ENCODE measurements around the gene LYST. TPM values are rescaled to one million over a fixed set of nuclear protein-coding genes. Genes with fewer than 3 reads are reported as not detected.

LYST gene
- total and polyA plus RNA-seq, 2 of the 4 experiments (the other 2 are of a cell fraction), result 2.2 to 7.2 TPM

DNA sequence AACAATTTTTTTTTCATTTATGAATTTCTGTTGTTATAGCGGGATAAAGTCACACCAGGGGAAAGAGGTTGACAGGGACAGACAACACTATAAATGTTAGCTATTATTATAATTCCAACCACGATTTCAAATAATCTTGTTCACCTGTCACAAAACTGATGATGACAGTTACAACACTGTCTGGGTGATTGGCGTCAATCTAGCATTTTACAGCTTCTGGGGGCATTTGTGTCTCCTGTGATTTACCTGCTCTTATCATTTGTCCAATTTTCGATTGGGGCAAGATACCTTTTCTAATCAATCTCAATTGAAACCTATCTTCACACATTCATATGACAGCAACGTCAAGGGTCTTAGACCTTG is 44.6 kb upstream of the LYST start:
- Histone ChIP-seq H3K27ac (ENCODE audit: insufficient read depth, low read length) (no peak overlapping the region), H3K36me3 (ENCODE audit: control insufficient read depth, insufficient read depth, low read length) (no peaks in the 10 kb centered on the region), H3K23ac (ENCODE audit: low read depth, low read length) (no peak overlapping the region), H3K9me3 (ENCODE audit: control insufficient read depth, insufficient read depth, low read length) (no peaks in the 10 kb centered on the region), H2AFZ (replicated peaks; ENCODE audit: low read length, poor library complexity) (no peak overlapping the region), H3K18ac (ENCODE audit: low read depth, low read length) (no peak overlapping the region; the same call in 1 of the 2 replicates), H3K79me1 (ENCODE audit: low read depth in 1 of 2, low read length in 2 of 2) (no peaks in the 10 kb centered on the region), H3K4me3 (ENCODE audit: insufficient read depth, low read depth, low read length) (no peak overlapping the region), H3K4ac (ENCODE audit: low read depth, low read length) (peak overlapping the region; percentile 49), H3K4me2 (ENCODE audit: low read depth, low read length) (no peak overlapping the region), H2BK15ac (ENCODE audit: low read depth, low read length) (peak overlapping the region; percentile 89; the same call in 2 of the 3 replicates), H2AK9ac (replicated peaks; ENCODE audit: low read depth, low read length, poor library complexity) (no peak overlapping the region), H3K9me1 (ENCODE audit: insufficient read depth, low read length) (peaks cover 10% of the 10 kb centered on the region), H2BK120ac (ENCODE audit: low read depth, low read length) (peak overlapping the region; percentile 42), H3K4me1 (ENCODE audit: control insufficient read depth, insufficient read depth, low read length) (peaks cover 17% of the 10 kb centered on the region), H4K20me1 (ENCODE audit: insufficient read depth, low read length) (no peaks in the 10 kb centered on the region), H2BK20ac (ENCODE audit: low read depth, low read length) (peak overlapping the region; percentile 63; the same call in 1 of the 2 replicates), H3K14ac (replicated peaks; ENCODE audit: low read depth, low read length) (no peak overlapping the region; the same call in 1 of the 2 replicates), H2AK5ac (ENCODE audit: low read depth, low read length) (peak overlapping the region; percentile 63; the same call in 1 of the 2 replicates), H4K91ac (ENCODE audit: insufficient read depth, low read depth, low read length) (peak overlapping the region; percentile 68; the same call in 1 of the 2 replicates), H4K5ac (ENCODE audit: low read depth, low read length) (no peak overlapping the region), H3K56ac (ENCODE audit: extremely low read depth, insufficient read depth, low read length) (no peak overlapping the region), H4K8ac (ENCODE audit: low read depth in 2 of 2, low read length in 2 of 2) (no peak overlapping the region; a peak in 1 of 4 replicates), H2BK5ac (ENCODE audit: low read depth, low read length, poor library complexity, severe bottlenecking) (no peak overlapping the region), H3K9ac (ENCODE audit: low read depth, low read length) (no peak overlapping the region), H3K27me3 (ENCODE audit: control insufficient read depth, insufficient read depth, low read length) (peaks cover 6% of the 10 kb centered on the region)
- dilution Hi-C loops (cut with HindIII; ENCODE audit: low sequenced_read_pairs, unreplicated experiment), result no loop called here
- TF ChIP-seq, protein P1, sequence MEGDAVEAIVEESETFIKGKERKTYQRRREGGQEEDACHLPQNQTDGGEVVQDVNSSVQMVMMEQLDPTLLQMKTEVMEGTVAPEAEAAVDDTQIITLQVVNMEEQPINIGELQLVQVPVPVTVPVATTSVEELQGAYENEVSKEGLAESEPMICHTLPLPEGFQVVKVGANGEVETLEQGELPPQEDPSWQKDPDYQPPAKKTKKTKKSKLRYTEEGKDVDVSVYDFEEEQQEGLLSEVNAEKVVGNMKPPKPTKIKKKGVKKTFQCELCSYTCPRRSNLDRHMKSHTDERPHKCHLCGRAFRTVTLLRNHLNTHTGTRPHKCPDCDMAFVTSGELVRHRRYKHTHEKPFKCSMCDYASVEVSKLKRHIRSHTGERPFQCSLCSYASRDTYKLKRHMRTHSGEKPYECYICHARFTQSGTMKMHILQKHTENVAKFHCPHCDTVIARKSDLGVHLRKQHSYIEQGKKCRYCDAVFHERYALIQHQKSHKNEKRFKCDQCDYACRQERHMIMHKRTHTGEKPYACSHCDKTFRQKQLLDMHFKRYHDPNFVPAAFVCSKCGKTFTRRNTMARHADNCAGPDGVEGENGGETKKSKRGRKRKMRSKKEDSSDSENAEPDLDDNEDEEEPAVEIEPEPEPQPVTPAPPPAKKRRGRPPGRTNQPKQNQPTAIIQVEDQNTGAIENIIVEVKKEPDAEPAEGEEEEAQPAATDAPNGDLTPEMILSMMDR (conservative IDR thresholded peaks at IDR 0.05; ENCODE audit: low read depth, low read length), result no peak
- TF ChIP-seq RFX5 (IDR thresholded peaks at IDR 0.05; ENCODE audit: low read depth, low read length) (no peak), MAZ (IDR thresholded peaks at IDR 0.05; ENCODE audit: borderline replicate concordance, low read depth, low read length) (no peak), POLR2A (IDR thresholded peaks at IDR 0.05; ENCODE audit: low read depth, low read length) (no peak), NFE2L2 (IDR thresholded peaks at IDR 0.05; ENCODE audit: low read depth, low read length) (no peak), SMC3 (IDR thresholded peaks at IDR 0.05; ENCODE audit: low read depth, low read length) (no peak), FOS (IDR thresholded peaks at IDR 0.05; ENCODE audit: low read depth, low read length) (no peak), MXI1 (IDR thresholded peaks at IDR 0.05; ENCODE audit: borderline replicate concordance, low read depth, low read length) (no peak), RAD21 (IDR thresholded peaks at IDR 0.05; ENCODE audit: low read length) (no peak), BHLHE40 (IDR thresholded peaks at IDR 0.05; ENCODE audit: low read depth, low read length) (no peak), CHD1 (IDR thresholded peaks at IDR 0.05; ENCODE audit: low read depth, low read length) (no peak), RCOR1 (IDR thresholded peaks at IDR 0.05; ENCODE audit: insufficient replicate concordance, low read length) (no peak)
- TF ChIP-seq, protein P2, sequence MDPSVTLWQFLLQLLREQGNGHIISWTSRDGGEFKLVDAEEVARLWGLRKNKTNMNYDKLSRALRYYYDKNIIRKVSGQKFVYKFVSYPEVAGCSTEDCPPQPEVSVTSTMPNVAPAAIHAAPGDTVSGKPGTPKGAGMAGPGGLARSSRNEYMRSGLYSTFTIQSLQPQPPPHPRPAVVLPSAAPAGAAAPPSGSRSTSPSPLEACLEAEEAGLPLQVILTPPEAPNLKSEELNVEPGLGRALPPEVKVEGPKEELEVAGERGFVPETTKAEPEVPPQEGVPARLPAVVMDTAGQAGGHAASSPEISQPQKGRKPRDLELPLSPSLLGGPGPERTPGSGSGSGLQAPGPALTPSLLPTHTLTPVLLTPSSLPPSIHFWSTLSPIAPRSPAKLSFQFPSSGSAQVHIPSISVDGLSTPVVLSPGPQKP (IDR thresholded peaks at IDR 0.05; ENCODE audit: borderline replicate concordance, low read depth, low read length), result no peak
- TF ChIP-seq, protein P3, sequence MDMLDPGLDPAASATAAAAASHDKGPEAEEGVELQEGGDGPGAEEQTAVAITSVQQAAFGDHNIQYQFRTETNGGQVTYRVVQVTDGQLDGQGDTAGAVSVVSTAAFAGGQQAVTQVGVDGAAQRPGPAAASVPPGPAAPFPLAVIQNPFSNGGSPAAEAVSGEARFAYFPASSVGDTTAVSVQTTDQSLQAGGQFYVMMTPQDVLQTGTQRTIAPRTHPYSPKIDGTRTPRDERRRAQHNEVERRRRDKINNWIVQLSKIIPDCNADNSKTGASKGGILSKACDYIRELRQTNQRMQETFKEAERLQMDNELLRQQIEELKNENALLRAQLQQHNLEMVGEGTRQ (IDR thresholded peaks at IDR 0.05; ENCODE audit: low read depth, low read length), result no peak
- intact Hi-C loops (cut with micrococcal nuclease), result loop anchor here (5.0 kb wide), 1 partner anchor 61 kb away; no protein-coding TSS in a partner anchor
- ATAC-seq (ENCODE audit: low read depth) (no peak), DNase-seq (no peak)
- BruUV-seq (replicated peaks), result no TSS peak
- ChIA-PET CTCF (no interaction called here), POLR2A (ENCODE audit: unreplicated experiment) (no interaction called here)
- in situ Hi-C loops (cut with MboI; ENCODE audit: low sequenced_read_pairs), result no loop called here
- WGBS, 2 experiments (ENCODE audit: extremely low coverage in 2 of 2, insufficient read length in 1 of 2), result 61% methylated on average over 3 of the region's 5 CpGs; no CpG with 5 or more reads in 1 of the 2 experiments

Data from IMR-90 (cell line).